ENCODE measurements around the gene ADAM30.

Gene ADAM30

GRCh38 chr1:119893238-119893791 lies 3.0 kb downstream of the ADAM30 start:
- H3K27ac Mint-ChIP-seq = no peak overlapping the region
- H3K4me1 Mint-ChIP-seq = peaks cover 10% of the 10 kb centered on the region
- H3K36me3 Mint-ChIP-seq = no peaks in the 10 kb centered on the region
- peaks cover 4% of the 10 kb centered on the region for H3K9me3 Mint-ChIP-seq
- peak; percentile 72 for ATAC-seq
- H3K4me3 Mint-ChIP-seq = no peak overlapping the region
- no peak for DNase-seq (ENCODE audit: low spot score in 2 of 2)

GRCh38 chr1:119891386-119891785 lies 4.9 kb downstream of the ADAM30 start:
- no peaks in the 10 kb centered on the region for H3K36me3 Mint-ChIP-seq
- no peak overlapping the region for H3K4me3 Mint-ChIP-seq
- peaks cover 10% of the 10 kb centered on the region for H3K4me1 Mint-ChIP-seq
- DNase-seq (ENCODE audit: low spot score in 2 of 2) = no peak
- H3K9me3 Mint-ChIP-seq = peaks cover 7% of the 10 kb centered on the region
- no peak overlapping the region for H3K27ac Mint-ChIP-seq
- no peak for ATAC-seq

GRCh38 chr1:119888476-119888875 lies 7.8 kb downstream of the ADAM30 start:
- Mint-ChIP-seq H3K4me1 (peaks cover 5% of the 10 kb centered on the region), H3K4me3 (no peak overlapping the region), H3K9me3 (peaks cover 7% of the 10 kb centered on the region), H3K27ac (no peak overlapping the region), H3K36me3 (no peaks in the 10 kb centered on the region)
- no peak for ATAC-seq
- DNase-seq (ENCODE audit: low spot score in 2 of 2) = no peak

GRCh38 chr1:119887427-119887826 lies 8.9 kb downstream of the ADAM30 start:
- Mint-ChIP-seq H3K4me1 (no peaks in the 10 kb centered on the region), H3K9me3 (peaks cover 7% of the 10 kb centered on the region), H3K4me3 (no peak overlapping the region), H3K27ac (no peak overlapping the region), H3K36me3 (no peaks in the 10 kb centered on the region)
- ATAC-seq = no peak
- no peak for DNase-seq (ENCODE audit: low spot score in 2 of 2)

GRCh38 chr1:119885903-119886783 lies 10.2 kb downstream of the ADAM30 start:
- Mint-ChIP-seq H3K9me3 (peaks cover 7% of the 10 kb centered on the region), H3K4me3 (no peak overlapping the region), H3K27ac (no peak overlapping the region), H3K4me1 (no peaks in the 10 kb centered on the region), H3K36me3 (no peaks in the 10 kb centered on the region)
- ATAC-seq = peak; percentile 76
- DNase-seq (ENCODE audit: low spot score in 2 of 2) = peak; percentile 53 to 81

- DNase-seq (ENCODE audit: low spot score in 2 of 2) (no peak), ATAC-seq (no peak)
- Mint-ChIP-seq H3K27ac (no peak overlapping the region), H3K36me3 (no peaks in the 10 kb centered on the region), H3K9me3 (peaks cover 7% of the 10 kb centered on the region), H3K4me1 (no peaks in the 10 kb centered on the region), H3K4me3 (no peak overlapping the region)
Observed at GRCh38 chr1:119884711-119885110, 11.6 kb downstream of the ADAM30 start.

GRCh38 chr1:119883826-119884225 lies 12.5 kb downstream of the ADAM30 start:
- H3K9me3 Mint-ChIP-seq = peaks cover 7% of the 10 kb centered on the region
- ATAC-seq = no peak
- H3K4me3 Mint-ChIP-seq = no peak overlapping the region
- DNase-seq (ENCODE audit: low spot score in 2 of 2) = no peak
- no peak overlapping the region for H3K27ac Mint-ChIP-seq
- no peaks in the 10 kb centered on the region for H3K4me1 Mint-ChIP-seq
- H3K36me3 Mint-ChIP-seq = no peaks in the 10 kb centered on the region

GRCh38 chr1:119882132-119883049 lies 13.9 kb downstream of the ADAM30 start:
- DNase-seq (ENCODE audit: low spot score in 2 of 2) (no peak), ATAC-seq (peak; percentile 40)
- Mint-ChIP-seq H3K9me3 (no peaks in the 10 kb centered on the region), H3K4me1 (no peaks in the 10 kb centered on the region), H3K27ac (no peak overlapping the region), H3K36me3 (no peaks in the 10 kb centered on the region), H3K4me3 (no peak overlapping the region)

GRCh38 chr1:119879510-119880434 lies 16.5 kb downstream of the ADAM30 start:
- Mint-ChIP-seq H3K4me3 (no peak overlapping the region), H3K9me3 (no peaks in the 10 kb centered on the region), H3K36me3 (no peaks in the 10 kb centered on the region), H3K27ac (no peak overlapping the region), H3K4me1 (no peaks in the 10 kb centered on the region)
- DNase-seq (ENCODE audit: low spot score in 2 of 2) (no peak), ATAC-seq (no peak)

GRCh38 chr1:119878171-119878570 lies 18.1 kb downstream of the ADAM30 start:
- Mint-ChIP-seq H3K36me3 (no peaks in the 10 kb centered on the region), H3K27ac (no peak overlapping the region), H3K9me3 (no peaks in the 10 kb centered on the region), H3K4me1 (no peaks in the 10 kb centered on the region), H3K4me3 (no peak overlapping the region)
- ATAC-seq = no peak
- DNase-seq (ENCODE audit: low spot score in 2 of 2) = no peak

- ATAC-seq = no peak
Observed at GRCh38 chr1:119874186-119874585, 22.1 kb downstream of the ADAM30 start.

GRCh38 chr1:119873135-119874015 lies 22.9 kb downstream of the ADAM30 start:
- peaks cover 4% of the 10 kb centered on the region for H3K4me1 Mint-ChIP-seq

More at GRCh38 chr1:119874186-119874585, 22.1 kb downstream of the ADAM30 start:
- Mint-ChIP-seq H3K36me3 (no peaks in the 10 kb centered on the region), H3K9me3 (no peaks in the 10 kb centered on the region), H3K4me3 (no peak overlapping the region), H3K27ac (no peak overlapping the region), H3K4me1 (peaks cover 4% of the 10 kb centered on the region)
- no peak for DNase-seq (ENCODE audit: low spot score in 2 of 2)

GRCh38 chr1:119871881-119872280 lies 24.4 kb downstream of the ADAM30 start:
- Mint-ChIP-seq H3K4me3 (no peak overlapping the region), H3K27ac (no peak overlapping the region), H3K9me3 (no peaks in the 10 kb centered on the region), H3K4me1 (peaks cover 4% of the 10 kb centered on the region), H3K36me3 (no peaks in the 10 kb centered on the region)
- DNase-seq (ENCODE audit: low spot score in 2 of 2) = no peak
- ATAC-seq = no peak

More at GRCh38 chr1:119873135-119874015, 22.9 kb downstream of the ADAM30 start:
- Mint-ChIP-seq H3K4me3 (no peak overlapping the region), H3K36me3 (no peaks in the 10 kb centered on the region), H3K27ac (no peak overlapping the region), H3K9me3 (no peaks in the 10 kb centered on the region)
- DNase-seq (ENCODE audit: low spot score in 2 of 2) (no peak), ATAC-seq (peak; percentile 70)

All from stimulated activated effector memory CD8-positive, alpha-beta T cell treated with anti-CD3 and anti-CD28 coated beads, Interleukin-12 subunit alpha, Interleukin-12 subunit beta, amount 100 ng/mL, for 72 hours (primary cell).